ENCODE results near the gene TRIM38.
"Not testable (repeated sequence)": the region's sequence is repeated elsewhere in the genome, so short reads cannot be mapped to it uniquely, and the experiment has no call there.

The TRIM38 gene

GRCh38 chr6:25927756-25928216, 34.8 kb upstream of the TRIM38 start:
- Histone ChIP-seq H3K27ac (ENCODE audit: low read length) (no peak overlapping the region), H3K9ac (ENCODE audit: low read length in 2 of 2) (no peak overlapping the region), H3K4me1 (ENCODE audit: control insufficient read depth, insufficient read depth, low read length) (no peaks in the 10 kb centered on the region), H3K9me3 (ENCODE audit: control insufficient read depth in 2 of 2, low read length in 2 of 2) (no peaks in the 10 kb centered on the region), H3K36me3 (ENCODE audit: control insufficient read depth in 2 of 2, insufficient read depth in 2 of 2, low read length in 2 of 2) (no peaks in the 10 kb centered on the region), H3K27me3 (ENCODE audit: control insufficient read depth in 1 of 2, insufficient read depth in 2 of 2, low read length in 2 of 2) (no peaks in the 10 kb centered on the region), H3K4me3 (ENCODE audit: low read length in 2 of 2) (no peak overlapping the region)

- H3K27ac ChIP-seq (ENCODE audit: low read length), result no peak overlapping the region
- H3K9ac ChIP-seq (ENCODE audit: low read length in 2 of 2), result no peak overlapping the region
- H3K36me3 ChIP-seq (ENCODE audit: control insufficient read depth in 2 of 2, insufficient read depth in 2 of 2, low read length in 2 of 2), result no peaks in the 10 kb centered on the region
- no peaks in the 10 kb centered on the region for H3K27me3 ChIP-seq (ENCODE audit: control insufficient read depth in 1 of 2, insufficient read depth in 2 of 2, low read length in 2 of 2)
- no peaks in the 10 kb centered on the region for H3K4me1 ChIP-seq (ENCODE audit: control insufficient read depth, insufficient read depth, low read length)
- H3K4me3 ChIP-seq (ENCODE audit: low read length in 2 of 2), result no peak overlapping the region
- no peaks in the 10 kb centered on the region for H3K9me3 ChIP-seq (ENCODE audit: control insufficient read depth in 2 of 2, low read length in 2 of 2)
These were observed 33.9 kb upstream of the TRIM38 start for GRCh38 chr6:25928562-25929324.

DNA sequence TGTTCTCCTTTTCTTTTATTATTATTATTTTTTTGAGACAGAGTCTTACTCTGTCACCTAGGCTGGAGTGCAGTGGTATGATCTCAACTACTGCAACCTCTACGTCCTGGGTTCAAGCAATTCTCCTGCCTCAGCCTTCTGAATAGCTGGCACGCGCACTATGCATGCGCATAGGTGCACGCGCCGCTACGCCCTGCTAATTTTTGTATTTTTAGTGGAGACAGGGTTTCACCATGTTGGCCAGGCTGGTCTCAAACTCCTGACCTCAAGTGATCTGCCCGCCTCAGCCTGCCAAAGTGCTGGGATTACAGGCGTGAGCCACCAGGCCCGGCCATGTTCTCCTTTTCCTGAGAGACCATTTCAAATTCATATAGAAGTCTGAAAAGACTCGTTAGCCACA, 32.8 kb upstream of the TRIM38 start:
- not testable (repeated sequence) for H3K27ac ChIP-seq (ENCODE audit: low read length); H3K27me3 ChIP-seq (ENCODE audit: control insufficient read depth in 1 of 2, insufficient read depth in 2 of 2, low read length in 2 of 2); H3K4me1 ChIP-seq (ENCODE audit: control insufficient read depth, insufficient read depth, low read length); H3K9ac ChIP-seq (ENCODE audit: low read length in 2 of 2); H3K36me3 ChIP-seq (ENCODE audit: control insufficient read depth in 2 of 2, insufficient read depth in 2 of 2, low read length in 2 of 2); H3K4me3 ChIP-seq (ENCODE audit: low read length in 2 of 2); H3K9me3 ChIP-seq (ENCODE audit: control insufficient read depth in 2 of 2, low read length in 2 of 2)

DNA sequence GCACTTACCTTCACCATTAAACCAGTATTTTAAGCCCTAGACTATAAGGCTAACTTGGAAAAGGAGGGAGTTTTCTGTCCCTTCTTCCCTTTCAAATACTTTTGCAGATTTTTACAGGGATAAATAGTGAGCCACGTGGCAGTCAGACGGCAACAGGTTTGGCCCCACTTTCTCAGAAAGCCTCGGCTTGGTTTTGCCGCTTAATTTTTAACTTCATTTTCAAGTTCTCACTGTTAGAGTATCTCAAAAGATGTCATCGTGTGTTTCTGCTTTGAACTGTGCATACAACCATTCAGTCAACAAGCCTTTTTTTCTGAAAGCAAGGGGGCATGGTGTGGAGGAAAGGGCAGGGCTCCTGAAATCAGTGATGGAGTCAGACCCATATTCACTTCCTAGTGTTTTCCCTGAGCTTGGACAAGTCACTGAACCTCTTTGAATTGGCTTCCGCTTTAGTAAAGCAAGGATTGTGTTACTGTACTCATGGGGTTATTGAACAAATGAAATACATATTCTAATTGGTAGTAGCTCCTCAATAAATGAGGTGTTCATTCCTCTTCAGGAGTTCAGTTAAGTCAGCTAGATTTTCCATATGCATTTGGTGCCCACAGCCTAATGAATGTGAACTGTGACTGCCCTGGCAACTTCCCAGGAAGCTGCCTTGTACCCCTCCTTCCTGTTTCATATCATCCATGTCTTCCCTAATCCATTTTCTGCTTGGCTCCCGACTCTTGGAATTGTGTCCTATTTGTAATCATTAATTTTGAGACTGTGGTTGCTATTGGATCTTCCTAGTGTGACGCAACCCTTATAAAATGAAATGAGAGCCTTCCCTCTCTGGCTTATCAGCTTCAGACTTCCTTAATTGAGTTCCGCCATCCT, 31.8 kb upstream of the TRIM38 start, which contains the start of gene SLC17A2:
TSS of gene SLC17A2 (minus strand) at position 160 of the 879 bp plus-strand sequence. CDS start 4,895 bp downstream, outside the sequence.
- no peaks in the 10 kb centered on the region for H3K9me3 ChIP-seq (ENCODE audit: control insufficient read depth in 2 of 2, low read length in 2 of 2)
- H3K27me3 ChIP-seq (ENCODE audit: control insufficient read depth in 1 of 2, insufficient read depth in 2 of 2, low read length in 2 of 2), result no peaks in the 10 kb centered on the region
- H3K27ac ChIP-seq (ENCODE audit: low read length), result no peak within 1 kb of the TSS
- no peak within 1 kb of the TSS for H3K9ac ChIP-seq (ENCODE audit: low read length in 2 of 2)
- no peaks in the 10 kb centered on the region for H3K4me1 ChIP-seq (ENCODE audit: control insufficient read depth, insufficient read depth, low read length)
- no peak within 1 kb of the TSS for H3K4me3 ChIP-seq (ENCODE audit: low read length in 2 of 2)
- no peaks in the 10 kb centered on the region for H3K36me3 ChIP-seq (ENCODE audit: control insufficient read depth in 2 of 2, insufficient read depth in 2 of 2, low read length in 2 of 2)

DNA sequence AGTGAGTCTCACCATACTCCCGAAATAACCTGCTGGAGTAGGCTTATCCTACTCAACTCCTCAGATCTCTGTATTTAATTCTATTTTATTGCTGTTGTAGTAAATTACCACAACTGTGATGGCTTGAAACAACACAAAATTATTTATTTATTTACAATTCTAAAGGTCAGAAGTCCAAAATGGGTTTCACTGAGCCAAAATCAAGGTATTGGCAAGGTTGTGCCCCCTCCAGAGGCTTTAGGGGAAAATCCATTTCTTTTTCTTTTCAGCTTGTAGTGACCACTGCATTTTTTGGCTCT, 31.2 kb upstream of the TRIM38 start:
- H3K9me3 ChIP-seq (ENCODE audit: control insufficient read depth in 2 of 2, low read length in 2 of 2), result no peaks in the 10 kb centered on the region
- no peak overlapping the region for H3K9ac ChIP-seq (ENCODE audit: low read length in 2 of 2)
- no peaks in the 10 kb centered on the region for H3K4me1 ChIP-seq (ENCODE audit: control insufficient read depth, insufficient read depth, low read length)
- no peak overlapping the region for H3K4me3 ChIP-seq (ENCODE audit: low read length in 2 of 2)
- no peaks in the 10 kb centered on the region for H3K27me3 ChIP-seq (ENCODE audit: control insufficient read depth in 1 of 2, insufficient read depth in 2 of 2, low read length in 2 of 2)
- H3K36me3 ChIP-seq (ENCODE audit: control insufficient read depth in 2 of 2, insufficient read depth in 2 of 2, low read length in 2 of 2), result no peaks in the 10 kb centered on the region
- no peak overlapping the region for H3K27ac ChIP-seq (ENCODE audit: low read length)

DNA sequence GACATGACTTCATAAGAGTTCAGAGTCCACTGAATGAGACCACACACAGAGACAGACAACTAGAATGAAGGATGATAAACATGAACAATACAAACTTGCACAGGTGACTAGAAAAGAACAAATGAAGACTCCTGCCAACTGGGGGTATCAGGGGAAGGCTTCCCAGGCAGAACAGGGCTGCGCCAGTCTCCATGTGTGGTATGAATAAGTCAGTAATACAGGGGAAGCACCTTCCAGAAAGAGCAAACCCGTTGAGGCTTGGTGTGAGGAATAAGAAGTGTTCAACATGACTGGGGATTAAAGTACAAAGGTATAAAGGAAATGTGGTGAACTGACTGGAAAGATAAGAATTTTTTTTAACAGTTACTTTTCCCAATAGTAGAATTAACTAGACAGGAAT, 28.4 kb upstream of the TRIM38 start:
- Histone ChIP-seq H3K36me3 (ENCODE audit: control insufficient read depth in 2 of 2, insufficient read depth in 2 of 2, low read length in 2 of 2) (no peaks in the 10 kb centered on the region), H3K27me3 (ENCODE audit: control insufficient read depth in 1 of 2, insufficient read depth in 2 of 2, low read length in 2 of 2) (no peaks in the 10 kb centered on the region), H3K9me3 (ENCODE audit: control insufficient read depth in 2 of 2, low read length in 2 of 2) (no peaks in the 10 kb centered on the region), H3K9ac (ENCODE audit: low read length in 2 of 2) (no peak overlapping the region), H3K4me1 (ENCODE audit: control insufficient read depth, insufficient read depth, low read length) (no peaks in the 10 kb centered on the region), H3K4me3 (ENCODE audit: low read length in 2 of 2) (no peak overlapping the region), H3K27ac (ENCODE audit: low read length) (no peak overlapping the region)

DNA sequence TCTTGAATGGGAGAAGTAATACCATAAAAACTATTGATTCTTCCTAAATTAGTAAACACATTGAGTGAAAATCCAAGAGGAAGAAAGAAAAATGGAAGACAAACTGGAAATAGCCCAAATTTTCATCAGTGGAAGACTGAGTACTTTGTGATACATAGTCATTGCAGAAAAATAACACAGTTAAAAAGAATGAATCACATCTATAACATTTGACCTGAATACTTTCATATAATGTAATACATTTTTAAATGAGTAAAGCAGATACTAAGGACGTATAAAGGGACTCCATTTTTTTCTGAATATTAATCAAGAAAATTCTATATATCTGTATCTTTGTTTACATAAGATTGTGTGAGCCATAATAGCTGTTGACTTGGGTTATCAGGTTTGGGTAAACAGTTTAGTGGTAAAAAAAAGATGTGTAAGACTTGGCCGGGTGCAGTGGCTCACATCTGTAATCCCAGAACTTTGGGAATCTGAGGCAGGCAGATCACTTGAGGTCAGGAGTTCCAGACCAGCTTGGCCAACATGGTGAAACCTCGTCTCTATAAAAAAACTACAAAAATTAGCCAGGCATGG, 27.8 kb upstream of the TRIM38 start:
- Histone ChIP-seq H3K36me3 (ENCODE audit: control insufficient read depth in 2 of 2, insufficient read depth in 2 of 2, low read length in 2 of 2) (no peaks in the 10 kb centered on the region), H3K9ac (ENCODE audit: low read length in 2 of 2) (no peak overlapping the region), H3K4me1 (ENCODE audit: control insufficient read depth, insufficient read depth, low read length) (no peaks in the 10 kb centered on the region), H3K27me3 (ENCODE audit: control insufficient read depth in 1 of 2, insufficient read depth in 2 of 2, low read length in 2 of 2) (no peaks in the 10 kb centered on the region), H3K27ac (ENCODE audit: low read length) (no peak overlapping the region), H3K4me3 (ENCODE audit: low read length in 2 of 2) (no peak overlapping the region), H3K9me3 (ENCODE audit: control insufficient read depth in 2 of 2, low read length in 2 of 2) (no peaks in the 10 kb centered on the region)

DNA sequence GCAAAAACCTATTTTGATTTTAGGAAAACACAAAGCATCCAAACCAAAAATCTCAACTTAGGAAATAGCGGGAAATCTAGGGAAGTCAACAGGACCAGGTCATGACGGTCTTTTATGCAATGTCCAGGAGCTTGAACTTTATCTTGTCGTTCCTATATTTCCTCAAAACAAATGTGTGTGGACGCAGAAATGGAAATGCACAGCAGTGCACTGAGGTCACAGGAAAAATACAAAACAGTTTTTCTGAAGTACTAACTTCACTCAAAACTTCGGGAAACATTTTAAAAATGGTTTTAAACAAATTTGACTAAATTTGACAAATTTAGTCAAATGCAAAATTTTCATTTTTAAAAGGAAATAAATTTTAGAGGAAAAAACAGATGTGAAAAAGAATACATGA, 26.6 kb upstream of the TRIM38 start:
- H3K9ac ChIP-seq (ENCODE audit: low read length in 2 of 2), result no peak overlapping the region
- H3K4me3 ChIP-seq (ENCODE audit: low read length in 2 of 2), result no peak overlapping the region
- no peak overlapping the region for H3K27ac ChIP-seq (ENCODE audit: low read length)
- no peaks in the 10 kb centered on the region for H3K9me3 ChIP-seq (ENCODE audit: control insufficient read depth in 2 of 2, low read length in 2 of 2)
- H3K27me3 ChIP-seq (ENCODE audit: control insufficient read depth in 1 of 2, insufficient read depth in 2 of 2, low read length in 2 of 2), result no peaks in the 10 kb centered on the region
- H3K4me1 ChIP-seq (ENCODE audit: control insufficient read depth, insufficient read depth, low read length), result no peaks in the 10 kb centered on the region
- H3K36me3 ChIP-seq (ENCODE audit: control insufficient read depth in 2 of 2, insufficient read depth in 2 of 2, low read length in 2 of 2), result no peaks in the 10 kb centered on the region

DNA sequence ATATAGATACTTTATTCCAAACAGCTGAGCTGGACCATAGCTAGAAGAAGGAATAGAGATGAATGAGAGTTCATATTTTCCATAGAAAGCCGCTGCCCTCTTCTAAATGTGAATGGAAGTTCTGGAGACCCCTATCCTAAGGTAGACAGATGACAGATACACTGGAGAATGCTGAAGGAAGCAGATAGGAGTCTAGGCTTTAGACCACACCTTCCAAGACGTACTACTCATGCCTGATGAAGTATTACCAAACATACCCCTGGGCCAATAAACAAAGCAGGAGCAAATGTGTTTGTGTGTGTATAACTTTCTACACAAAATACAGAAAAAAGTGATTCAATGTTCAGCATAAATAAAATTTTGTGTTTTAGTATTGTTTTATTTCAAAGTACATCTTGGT, 23.0 kb upstream of the TRIM38 start:
- Histone ChIP-seq H3K9ac (ENCODE audit: low read length in 2 of 2) (no peak overlapping the region), H3K4me3 (ENCODE audit: low read length in 2 of 2) (no peak overlapping the region), H3K27ac (ENCODE audit: low read length) (no peak overlapping the region), H3K4me1 (ENCODE audit: control insufficient read depth, insufficient read depth, low read length) (no peaks in the 10 kb centered on the region), H3K9me3 (ENCODE audit: control insufficient read depth in 2 of 2, low read length in 2 of 2) (no peaks in the 10 kb centered on the region), H3K27me3 (ENCODE audit: control insufficient read depth in 1 of 2, insufficient read depth in 2 of 2, low read length in 2 of 2) (no peaks in the 10 kb centered on the region), H3K36me3 (ENCODE audit: control insufficient read depth in 2 of 2, insufficient read depth in 2 of 2, low read length in 2 of 2) (no peaks in the 10 kb centered on the region)

GRCh38 chr6:25942561-25943147, 19.9 kb upstream of the TRIM38 start:
- Histone ChIP-seq H3K9me3 (ENCODE audit: control insufficient read depth in 2 of 2, low read length in 2 of 2) (no peaks in the 10 kb centered on the region), H3K9ac (ENCODE audit: low read length in 2 of 2) (no peak overlapping the region), H3K4me3 (ENCODE audit: low read length in 2 of 2) (no peak overlapping the region), H3K27ac (ENCODE audit: low read length) (no peak overlapping the region), H3K36me3 (ENCODE audit: control insufficient read depth in 2 of 2, insufficient read depth in 2 of 2, low read length in 2 of 2) (no peaks in the 10 kb centered on the region), H3K4me1 (ENCODE audit: control insufficient read depth, insufficient read depth, low read length) (no peaks in the 10 kb centered on the region), H3K27me3 (ENCODE audit: control insufficient read depth in 1 of 2, insufficient read depth in 2 of 2, low read length in 2 of 2) (no peaks in the 10 kb centered on the region)

Data from stomach smooth muscle (tissue), 2 donors.